Subcutaneous abdominal adipose tissue (tissue), 5 donors: ENCODE results near the gene SATB2.

Source experiments
- H3K27ac ChIP-seq: one replicate; pipeline ENCODE4 v1.7.0; 2013; ENCODE audit warnings: low read depth, mild to moderate bottlenecking, inconsistent platforms, low read length, moderate library complexity
- H3K27me3 ChIP-seq, 5 donors: one replicate each; pipeline ENCODE4 v1.7.0; 2013; ENCODE audit warnings: low read length in 5 of 5, inconsistent platforms in 1 of 5; ENCODE audit not compliant: control insufficient read depth in 5 of 5, insufficient read depth in 4 of 5
- H3K36me3 ChIP-seq, 5 donors: one replicate each; pipeline ENCODE4 v1.7.0; 2013; ENCODE audit warnings: low read length in 5 of 5; ENCODE audit not compliant: control insufficient read depth in 5 of 5, insufficient read depth in 5 of 5
- H3K4me1 ChIP-seq, 5 donors: one replicate each; pipeline ENCODE4 v1.7.0; 2013; ENCODE audit warnings: low read length in 5 of 5, mild to moderate bottlenecking in 3 of 5, moderate library complexity in 1 of 5; ENCODE audit not compliant: control insufficient read depth in 5 of 5, insufficient read depth in 5 of 5
- H3K4me3 ChIP-seq, 5 donors: one replicate each; pipeline ENCODE4 v1.7.0; 2013; ENCODE audit warnings: low read length in 5 of 5, low read depth in 1 of 5
- H3K9ac ChIP-seq, 5 donors: one replicate each; pipeline ENCODE4 v1.7.0; 2013; ENCODE audit warnings: low read length in 5 of 5, mild to moderate bottlenecking in 4 of 5, moderate library complexity in 3 of 5
- H3K9me3 ChIP-seq, 5 donors: one replicate each; pipeline ENCODE4 v1.7.0; 2013; ENCODE audit warnings: low read length in 5 of 5; ENCODE audit not compliant: control insufficient read depth in 5 of 5
- donor health status: healthy.
- donor health status: healthy.
- donor health status: healthy.
- donor health status: healthy.
- donor health status: healthy.

The SATB2 gene

GRCh38 chr2:199457147-199458008 lies at the start of gene SATB2:
Gene SATB2 (minus strand): TSS chr2:199457939. CDS start chr2:199456037, 1,902 bp downstream.
- Histone ChIP-seq H3K9me3 (no peaks in the 10 kb centered on the region), H3K9ac (peak within 1 kb of the TSS in 4 of 5 donors; percentile 72 to 87 (median 78)), H3K4me1 (peaks cover 0 to 52% (median 43%) of the 10 kb centered on the region in 5 donors), H3K27me3 (peaks cover 14 to 32% (median 29%) of the 10 kb centered on the region in 5 donors), H3K27ac (peak within 1 kb of the TSS; percentile 72), H3K36me3 (no peaks in the 10 kb centered on the region), H3K4me3 (peak within 1 kb of the TSS; percentile 59 to 96 (median 94))

- Histone ChIP-seq H3K9me3 (no peaks in the 10 kb centered on the region), H3K9ac (no peak overlapping the region), H3K27ac (no peak overlapping the region), H3K36me3 (no peaks in the 10 kb centered on the region), H3K4me1 (no peaks in the 10 kb centered on the region), H3K4me3 (no peak overlapping the region), H3K27me3 (peaks cover 0 to 3% (median 0%) of the 10 kb centered on the region in 5 donors)
Measured at GRCh38 chr2:199505755-199506403, 48.1 kb upstream of the SATB2 start.

- Histone ChIP-seq H3K4me3 (no peak overlapping the region), H3K36me3 (no peaks in the 10 kb centered on the region), H3K4me1 (no peaks in the 10 kb centered on the region), H3K9me3 (no peaks in the 10 kb centered on the region), H3K27ac (no peak overlapping the region), H3K9ac (no peak overlapping the region), H3K27me3 (no peaks in the 10 kb centered on the region)
Measured at GRCh38 chr2:199503148-199503547, 45.4 kb upstream of the SATB2 start.

GRCh38 chr2:199499005-199499404 lies 41.3 kb upstream of the SATB2 start:
- H3K9me3 ChIP-seq, result no peaks in the 10 kb centered on the region
- H3K36me3 ChIP-seq, result no peaks in the 10 kb centered on the region
- no peak overlapping the region for H3K4me3 ChIP-seq
- no peaks in the 10 kb centered on the region for H3K27me3 ChIP-seq
- H3K27ac ChIP-seq, result no peak overlapping the region
- H3K4me1 ChIP-seq, result no peaks in the 10 kb centered on the region
- no peak overlapping the region for H3K9ac ChIP-seq

GRCh38 chr2:199495147-199495546 lies 37.4 kb upstream of the SATB2 start:
- H3K36me3 ChIP-seq, result no peaks in the 10 kb centered on the region
- H3K4me3 ChIP-seq, result no peak overlapping the region
- no peaks in the 10 kb centered on the region for H3K9me3 ChIP-seq
- H3K4me1 ChIP-seq, result no peaks in the 10 kb centered on the region
- H3K9ac ChIP-seq, result no peak overlapping the region
- no peaks in the 10 kb centered on the region for H3K27me3 ChIP-seq
- H3K27ac ChIP-seq, result no peak overlapping the region

- Histone ChIP-seq H3K4me3 (no peak overlapping the region), H3K9me3 (no peaks in the 10 kb centered on the region), H3K27ac (no peak overlapping the region), H3K27me3 (no peaks in the 10 kb centered on the region), H3K36me3 (no peaks in the 10 kb centered on the region), H3K9ac (no peak overlapping the region), H3K4me1 (no peaks in the 10 kb centered on the region)
Measured at GRCh38 chr2:199490049-199490448, 32.3 kb upstream of the SATB2 start.

- H3K9ac ChIP-seq, result no peak overlapping the region
- no peak overlapping the region for H3K27ac ChIP-seq
- H3K4me1 ChIP-seq, result no peaks in the 10 kb centered on the region
- H3K27me3 ChIP-seq, result no peaks in the 10 kb centered on the region
- H3K9me3 ChIP-seq, result no peaks in the 10 kb centered on the region
- no peaks in the 10 kb centered on the region for H3K36me3 ChIP-seq
- no peak overlapping the region for H3K4me3 ChIP-seq
Measured at GRCh38 chr2:199488772-199489400, 31.1 kb upstream of the SATB2 start.

GRCh38 chr2:199485732-199486335 lies 28.1 kb upstream of the SATB2 start:
- Histone ChIP-seq H3K27me3 (no peaks in the 10 kb centered on the region), H3K4me1 (no peaks in the 10 kb centered on the region), H3K27ac (no peak overlapping the region), H3K9ac (no peak overlapping the region), H3K4me3 (no peak overlapping the region), H3K36me3 (no peaks in the 10 kb centered on the region), H3K9me3 (no peaks in the 10 kb centered on the region)

GRCh38 chr2:199484927-199485326 lies 27.2 kb upstream of the SATB2 start:
- no peaks in the 10 kb centered on the region for H3K36me3 ChIP-seq

More at GRCh38 chr2:199484927-199485326, 27.2 kb upstream of the SATB2 start:
- Histone ChIP-seq H3K4me3 (no peak overlapping the region), H3K9me3 (no peaks in the 10 kb centered on the region), H3K9ac (no peak overlapping the region), H3K27me3 (no peaks in the 10 kb centered on the region), H3K4me1 (no peaks in the 10 kb centered on the region), H3K27ac (no peak overlapping the region)
